ENCODE results near the gene SH3TC1.

The SH3TC1 gene

DNA sequence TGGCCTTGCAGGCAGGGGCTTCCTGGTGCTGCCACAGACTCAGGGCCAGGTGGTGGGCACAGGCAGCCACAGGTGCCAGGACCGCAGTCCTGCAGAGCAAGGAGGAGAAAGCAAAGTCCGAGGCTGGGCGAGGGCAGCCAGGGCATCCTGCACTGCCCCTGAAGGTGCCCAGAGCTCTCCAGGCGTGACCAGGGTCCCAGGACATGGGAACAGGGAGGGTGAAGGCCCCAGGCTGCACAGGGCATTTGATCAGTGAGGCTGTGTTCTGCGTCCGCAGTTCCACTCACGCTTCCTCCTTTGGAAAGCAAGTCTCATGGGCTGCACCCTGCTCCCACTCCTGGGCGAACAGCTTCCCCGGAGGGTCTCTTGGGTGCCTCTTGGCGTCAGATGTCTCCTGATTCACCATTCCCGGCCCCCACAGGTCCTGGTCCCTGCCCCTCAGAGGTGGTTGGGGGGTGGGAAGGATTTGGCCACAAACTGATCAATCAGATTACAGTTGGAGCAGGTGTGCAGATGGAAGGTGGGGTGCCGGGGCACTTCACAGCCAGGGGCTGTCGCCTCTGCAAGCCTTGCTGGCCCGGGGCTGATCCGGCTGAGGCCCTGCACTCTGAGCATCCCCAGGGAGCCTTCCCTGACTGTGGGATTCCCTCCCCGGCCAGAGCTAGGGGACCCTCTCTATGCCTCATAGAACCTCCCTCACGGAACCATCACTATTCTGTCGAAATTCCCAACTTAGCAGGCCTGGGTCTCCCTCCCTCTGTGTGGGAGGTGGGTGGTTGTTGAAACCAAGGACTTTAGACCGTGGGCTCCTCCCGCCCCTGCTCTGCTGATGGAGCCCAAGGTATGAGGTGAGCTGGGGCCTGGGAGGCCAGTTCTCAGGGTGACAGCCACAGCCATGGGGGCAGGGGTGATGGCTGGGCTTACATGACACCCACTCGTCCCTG, 3.3 kb downstream of the SH3TC1 start:
- DNase-seq, result no peak

DNA sequence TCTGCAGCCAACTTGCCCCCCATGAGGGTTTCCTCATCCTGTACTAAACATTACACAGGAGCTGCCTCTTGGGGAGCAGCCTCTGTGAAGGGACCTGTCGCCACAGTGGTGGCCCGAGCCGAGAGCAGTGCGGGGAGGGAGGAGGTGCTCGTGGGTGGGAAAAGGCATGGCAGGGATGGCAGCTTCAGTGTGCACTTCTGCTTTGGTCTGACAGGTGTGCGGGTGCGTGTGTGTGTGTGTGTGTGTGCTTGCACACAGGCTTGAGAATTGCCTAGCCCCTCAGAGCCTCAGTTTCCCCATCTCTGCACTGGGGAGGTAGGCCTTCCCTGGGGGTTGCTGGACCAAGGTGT, 3.9 kb downstream of the SH3TC1 start:
- no peak for DNase-seq

DNA sequence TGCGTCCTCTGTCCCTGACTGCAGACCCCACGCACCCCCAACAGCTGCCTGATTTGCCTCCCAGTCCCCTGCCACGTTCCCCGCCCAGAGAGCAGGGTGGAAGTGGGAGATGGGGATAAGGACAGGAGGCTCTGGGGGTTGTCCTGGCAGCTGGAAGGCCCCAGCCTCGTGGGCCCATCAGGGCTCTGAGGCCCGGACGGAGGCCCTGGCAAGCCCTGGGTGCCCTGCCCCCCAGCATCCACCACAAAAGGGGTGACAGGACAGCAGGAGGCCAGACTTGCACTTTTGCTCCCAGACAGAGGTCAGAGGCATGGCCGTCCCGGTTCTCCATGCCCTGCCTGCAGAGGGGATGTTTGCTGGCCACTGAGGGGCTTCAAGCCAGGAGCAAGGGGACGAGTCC, 4.7 kb downstream of the SH3TC1 start:
- no peak for DNase-seq

DNA sequence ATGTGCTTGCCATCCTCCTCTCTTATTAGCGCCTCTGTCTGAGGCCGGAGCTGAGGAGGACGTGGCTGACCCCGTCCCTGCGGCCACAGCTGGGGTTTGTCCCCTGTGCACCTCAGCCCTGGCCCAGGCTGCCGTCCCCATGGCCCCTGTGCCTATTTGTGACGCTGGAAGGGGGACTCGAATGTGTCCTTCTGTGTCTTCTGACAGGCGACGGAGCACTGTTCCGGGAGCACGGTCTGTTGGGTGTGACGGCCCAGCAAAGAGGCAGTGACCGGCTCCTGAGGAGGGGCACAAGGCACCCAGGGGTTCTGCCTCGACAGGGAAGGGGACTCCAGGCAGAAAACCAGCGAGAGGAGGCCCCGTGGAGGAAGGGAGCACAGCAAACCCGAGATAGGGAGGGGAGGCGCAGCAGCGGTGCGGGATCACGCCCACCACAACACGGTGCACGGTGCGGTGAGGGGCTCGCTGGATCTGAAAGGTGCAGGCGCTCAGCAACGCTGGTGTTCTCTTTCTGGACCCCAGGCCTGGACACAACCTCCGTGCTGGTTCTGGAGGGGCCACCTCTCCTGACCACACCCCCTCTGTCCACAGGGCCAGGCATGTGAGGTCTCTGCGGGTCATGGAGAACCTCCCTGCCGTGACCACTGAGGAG, 5.6 kb downstream of the SH3TC1 start:
- DNase-seq, result no peak

DNA sequence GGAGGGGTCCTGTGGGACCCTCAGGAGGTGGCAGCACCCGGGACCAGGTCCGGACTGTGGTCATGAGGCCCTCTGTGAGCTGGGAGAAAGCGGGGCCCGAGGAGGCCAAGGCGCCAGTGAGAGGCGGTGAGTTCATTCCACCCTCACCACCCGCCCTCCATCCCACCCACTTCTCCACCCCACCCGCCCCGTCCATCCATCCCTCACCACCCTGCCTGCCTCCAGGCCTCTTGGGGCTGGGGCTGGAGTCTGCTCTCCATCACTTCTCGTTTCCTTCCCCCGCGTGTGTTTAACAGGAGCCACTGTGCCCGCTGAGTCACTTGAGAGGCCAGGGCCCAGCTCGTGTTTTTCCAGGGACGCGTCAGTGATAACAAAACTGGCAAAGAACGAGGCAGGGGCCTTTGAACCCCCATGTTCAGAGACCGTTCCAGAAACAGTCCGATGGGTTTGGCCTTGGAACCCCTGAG, 6.2 kb downstream of the SH3TC1 start:
- DNase-seq, result no peak

DNA sequence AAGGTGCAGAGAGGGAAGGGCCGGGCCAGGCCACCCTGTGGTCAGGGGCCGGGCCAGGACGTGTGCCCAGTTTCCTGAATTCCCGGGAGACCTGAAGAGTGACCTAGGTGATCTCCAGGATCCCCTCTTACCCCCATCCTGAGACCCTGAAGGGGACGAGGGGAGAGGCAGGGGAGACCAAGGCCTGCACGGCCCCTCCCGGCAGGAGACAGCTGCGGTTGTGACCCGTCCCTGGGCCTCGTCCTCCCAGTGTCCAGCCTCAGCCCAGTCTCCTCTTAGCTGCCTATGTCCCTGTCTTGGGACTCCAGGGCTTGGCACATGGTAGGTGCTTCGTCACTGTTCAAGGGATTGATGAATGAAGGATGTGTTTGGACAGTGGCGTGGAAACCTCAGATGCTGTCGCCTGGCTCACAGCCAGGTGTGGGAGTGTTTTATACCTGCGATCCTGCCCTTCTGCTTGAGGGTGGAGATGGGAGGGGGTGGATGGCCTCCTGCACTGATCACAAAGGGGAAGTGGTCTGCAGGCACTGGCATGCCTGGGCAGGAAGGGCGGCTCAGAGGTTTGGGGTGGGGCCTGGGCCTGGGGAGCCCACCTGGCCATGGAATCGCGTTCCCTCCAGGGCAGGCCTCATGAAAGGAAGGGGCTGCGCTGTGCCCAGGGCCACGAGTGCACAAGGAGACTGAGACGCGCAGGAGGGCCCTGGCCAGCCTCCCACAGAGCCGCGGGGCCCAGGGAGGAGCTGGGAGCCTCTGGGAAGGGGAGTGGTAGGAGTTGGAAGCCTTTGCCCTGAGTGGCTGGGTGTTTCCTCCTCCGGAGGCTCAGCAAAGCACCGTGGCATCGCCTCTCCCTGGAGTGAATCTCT, 6.9 kb downstream of the SH3TC1 start:
- no peak for DNase-seq

DNA sequence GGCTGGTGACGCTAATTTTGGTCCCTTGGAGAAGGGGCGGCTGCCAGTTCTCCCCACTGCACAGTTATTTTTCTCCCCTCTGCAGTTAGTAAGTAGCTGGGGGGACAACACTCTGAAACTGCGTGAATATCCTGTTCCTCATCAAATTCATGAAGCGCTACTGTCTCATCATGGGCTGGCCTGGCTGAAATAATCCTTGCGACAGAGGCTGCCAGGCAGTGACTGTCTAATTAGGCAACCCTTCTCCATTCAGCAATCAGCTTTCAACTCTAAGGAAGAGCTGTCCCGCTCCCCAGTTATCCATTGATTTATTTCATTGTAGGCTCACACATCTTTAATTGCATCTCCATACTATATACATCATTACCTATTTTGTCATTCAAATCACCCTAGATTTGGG, 8.2 kb downstream of the SH3TC1 start:
- no peak for DNase-seq

DNA sequence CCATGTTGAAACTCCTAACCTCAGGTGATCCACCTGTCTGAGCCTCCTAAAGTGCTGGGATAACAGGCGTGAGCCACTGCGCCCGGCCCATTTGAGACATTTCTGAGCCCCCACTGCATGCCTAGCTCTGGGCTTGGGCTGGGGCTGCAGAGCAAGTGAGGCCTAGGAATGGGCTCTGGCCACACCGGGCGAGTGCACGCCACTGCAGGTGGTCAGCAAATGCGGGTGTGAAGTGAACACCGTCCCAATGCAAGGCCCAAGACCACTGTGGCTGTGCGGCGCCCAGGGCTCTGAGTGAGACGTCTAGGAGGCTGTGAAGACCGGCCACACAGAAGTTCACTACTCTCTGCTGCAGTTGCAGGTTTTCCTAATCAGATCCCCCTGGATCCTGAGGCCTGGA, 9.5 kb downstream of the SH3TC1 start:
- DNase-seq, result no peak

DNA sequence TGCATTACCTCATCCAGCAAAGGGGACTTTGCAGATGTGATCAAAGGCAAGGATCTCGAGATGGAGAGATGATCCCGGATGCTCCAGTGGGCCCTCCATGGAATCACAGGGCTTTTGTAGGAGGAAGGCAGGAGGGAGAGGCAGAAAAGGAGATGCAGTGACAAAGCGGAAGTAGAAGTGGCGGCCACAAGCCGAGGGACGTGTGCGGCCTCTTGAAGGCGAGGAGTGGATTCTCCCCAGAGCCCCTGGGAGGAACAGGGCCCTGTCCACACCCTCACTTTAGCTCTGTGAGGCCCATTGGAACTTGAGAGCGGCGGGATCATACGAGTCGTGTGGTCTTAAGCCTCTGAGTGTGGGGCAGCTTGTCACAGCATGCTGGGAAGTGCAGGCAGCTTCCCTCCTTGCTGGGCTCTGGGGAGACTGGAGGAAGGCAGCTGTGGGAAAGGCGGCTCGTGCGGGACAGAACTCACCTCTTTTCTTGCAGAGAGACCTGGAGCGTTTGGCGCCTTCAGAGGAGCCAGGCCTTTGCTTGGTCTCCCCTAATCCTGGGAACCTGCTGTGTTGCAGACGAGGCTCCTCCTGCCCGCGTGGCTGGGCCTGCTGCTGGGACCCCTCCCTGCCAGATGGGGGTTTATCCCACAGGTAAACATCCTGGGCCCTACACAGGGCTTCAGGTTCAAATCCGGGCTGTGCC, 10.2 kb downstream of the SH3TC1 start:
- no peak for DNase-seq

DNA sequence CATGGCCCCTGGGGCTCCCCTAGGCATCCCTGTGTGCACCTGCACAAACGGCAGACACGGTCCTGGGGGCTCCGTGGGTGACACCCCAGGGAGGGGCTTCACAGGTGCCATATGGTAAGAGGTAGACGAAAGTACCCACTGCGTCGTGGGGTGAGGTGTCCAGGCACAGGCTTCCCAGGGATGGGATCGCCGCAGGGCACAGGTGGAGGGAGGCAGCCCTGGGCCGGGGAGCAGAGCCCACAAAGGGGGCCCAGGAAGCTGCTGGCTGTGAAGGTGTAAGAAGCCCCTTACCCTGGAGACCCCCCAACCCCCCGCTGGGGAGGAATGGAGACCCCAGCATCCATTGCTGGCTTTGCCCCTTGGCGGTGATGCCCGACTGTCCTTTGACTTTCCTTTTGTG, 10.9 kb downstream of the SH3TC1 start:
- DNase-seq, result no peak

DNA sequence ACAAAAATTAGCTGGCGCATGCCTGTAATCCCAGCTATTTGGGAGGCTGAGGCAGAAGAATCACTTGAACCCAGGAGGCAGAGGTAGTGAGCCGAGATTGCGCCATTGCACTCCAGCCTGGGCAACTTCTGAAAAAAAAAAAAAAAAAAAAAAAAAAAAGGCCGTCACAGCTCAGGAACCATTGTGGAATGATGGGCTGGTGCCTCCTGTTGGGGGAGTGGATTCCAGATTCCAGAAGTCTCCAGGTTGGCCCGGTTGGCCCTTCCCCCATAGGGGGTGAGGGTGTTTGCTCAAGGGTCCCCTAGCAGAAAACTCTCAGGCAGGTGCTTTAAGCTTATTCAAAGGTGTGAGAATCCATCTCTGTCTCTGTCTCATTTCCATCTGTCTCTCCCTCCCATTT, 11.5 kb downstream of the SH3TC1 start:
- DNase-seq, result no peak

DNA sequence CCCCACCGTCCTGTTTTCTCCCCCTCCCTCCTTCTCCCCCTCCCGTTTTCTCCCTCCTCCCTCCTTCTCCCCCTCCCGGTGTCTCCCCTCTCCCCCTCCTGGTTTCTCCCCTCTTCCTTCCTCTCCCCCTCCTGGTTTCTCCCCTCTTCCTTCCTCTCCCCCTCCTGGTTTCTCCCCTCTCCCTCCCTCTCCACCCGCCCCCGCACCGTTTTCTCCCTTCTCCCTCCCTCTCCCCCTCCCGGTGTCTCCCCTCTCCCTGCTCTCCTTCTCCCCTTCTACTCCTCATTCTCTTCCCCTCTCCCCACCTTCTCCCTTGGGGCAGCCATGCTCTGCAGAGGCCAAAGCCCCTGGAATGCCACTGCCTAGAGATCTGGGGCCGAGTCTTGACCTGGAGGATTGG, 12.2 kb downstream of the SH3TC1 start:
- no peak for DNase-seq

DNA sequence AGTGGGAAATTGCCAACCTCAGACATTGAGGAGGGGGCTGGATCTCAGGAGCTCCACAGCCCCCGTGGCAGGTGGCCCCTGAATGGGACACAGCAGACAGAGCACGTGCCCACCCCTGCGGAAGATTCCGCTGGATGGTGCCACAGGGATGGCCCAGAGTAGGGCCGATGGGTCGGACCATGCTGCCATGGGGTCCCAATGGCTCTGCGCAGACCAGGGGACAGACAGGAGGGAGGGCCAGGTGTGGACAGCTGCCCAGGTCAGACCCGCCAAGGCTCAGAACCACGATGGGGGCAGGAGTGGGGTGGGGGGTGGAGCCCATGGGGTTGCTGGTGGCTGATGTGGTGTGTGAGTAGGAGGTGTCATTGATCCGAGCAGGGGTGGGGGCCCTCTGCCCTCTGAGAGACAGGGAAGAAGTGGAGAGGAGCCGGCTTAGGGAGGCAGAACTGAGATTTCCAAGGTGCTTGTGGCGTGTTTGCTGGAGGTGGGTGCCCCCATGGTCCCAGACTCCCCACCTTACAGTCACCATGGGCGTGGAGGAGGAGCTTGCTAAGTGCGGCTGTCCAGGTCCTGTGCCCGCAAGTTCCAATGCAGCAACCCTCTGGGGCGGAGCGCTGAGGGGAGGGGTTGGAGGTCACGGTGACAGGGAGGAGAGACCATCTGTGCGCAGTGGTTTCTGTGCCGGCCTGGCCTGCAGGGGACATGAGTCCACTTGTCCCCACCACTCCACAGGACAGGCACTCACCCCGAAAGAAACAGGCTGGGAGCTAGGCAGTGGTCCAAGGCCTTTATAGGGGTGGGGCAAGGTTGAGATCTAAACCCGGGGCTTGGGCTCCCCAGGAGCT, 12.9 kb downstream of the SH3TC1 start:
- DNase-seq, result no peak

DNA sequence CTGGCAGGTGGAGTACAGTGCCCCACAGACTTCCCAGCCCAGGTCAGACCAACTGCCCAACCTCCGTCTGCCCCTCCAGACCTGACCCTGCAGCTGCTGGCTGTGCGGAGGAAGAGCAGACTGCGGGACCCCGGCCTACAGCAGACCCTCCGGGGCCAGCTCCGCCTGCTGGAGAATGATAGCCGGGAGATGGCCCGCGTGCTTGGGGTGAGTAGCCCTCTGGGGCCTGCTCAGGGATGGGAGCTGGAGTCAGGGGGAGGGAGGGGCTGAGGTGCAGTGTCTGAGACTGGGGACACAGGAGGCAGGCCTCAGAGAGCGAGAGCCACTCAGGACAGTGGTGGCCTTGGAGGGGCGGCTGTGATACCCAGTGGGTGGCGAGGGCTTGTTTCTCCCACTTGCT, 13.5 kb downstream of the SH3TC1 start:
- no peak for DNase-seq

DNA sequence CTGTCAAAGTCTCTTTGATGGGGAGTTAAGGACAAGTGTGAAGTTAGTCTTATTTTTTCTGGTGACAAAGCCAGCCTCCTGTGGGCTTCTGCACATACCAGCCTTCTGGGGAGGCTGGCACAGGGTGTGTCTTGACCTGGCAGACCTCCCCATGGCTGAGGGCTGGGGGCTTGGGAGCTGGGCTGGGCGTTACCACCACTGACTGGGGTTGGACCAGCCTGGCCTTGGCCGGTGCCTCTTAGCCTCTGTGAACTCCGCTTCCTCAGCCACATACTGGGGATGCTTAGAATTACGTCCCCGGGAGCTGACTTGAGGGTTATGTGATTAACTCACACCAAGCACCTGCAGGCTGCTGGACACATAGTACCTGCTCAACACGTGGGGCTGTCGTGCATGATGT, 14.0 kb downstream of the SH3TC1 start:
- DNase-seq, result no peak

DNA sequence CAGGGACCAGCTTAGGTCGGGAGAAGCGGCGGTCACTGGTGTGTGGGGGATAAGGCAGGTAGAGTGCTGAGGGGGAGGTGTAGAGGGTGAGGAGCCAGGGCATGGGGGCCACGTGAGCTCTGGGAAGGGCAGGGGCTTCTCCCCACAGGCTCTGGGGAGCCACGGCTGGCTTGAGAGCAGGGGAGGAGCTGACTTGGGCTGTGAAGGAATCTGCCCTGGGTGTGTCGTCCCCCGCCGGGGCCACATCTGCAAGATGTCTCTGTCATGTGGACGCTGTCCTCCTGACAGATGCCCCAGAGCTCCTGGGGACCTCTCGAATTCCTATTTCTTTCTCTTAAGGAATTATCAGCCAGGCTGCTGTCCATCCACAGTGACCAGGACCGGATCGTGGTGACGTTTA, 15.0 kb downstream of the SH3TC1 start:
- no peak for DNase-seq

DNA sequence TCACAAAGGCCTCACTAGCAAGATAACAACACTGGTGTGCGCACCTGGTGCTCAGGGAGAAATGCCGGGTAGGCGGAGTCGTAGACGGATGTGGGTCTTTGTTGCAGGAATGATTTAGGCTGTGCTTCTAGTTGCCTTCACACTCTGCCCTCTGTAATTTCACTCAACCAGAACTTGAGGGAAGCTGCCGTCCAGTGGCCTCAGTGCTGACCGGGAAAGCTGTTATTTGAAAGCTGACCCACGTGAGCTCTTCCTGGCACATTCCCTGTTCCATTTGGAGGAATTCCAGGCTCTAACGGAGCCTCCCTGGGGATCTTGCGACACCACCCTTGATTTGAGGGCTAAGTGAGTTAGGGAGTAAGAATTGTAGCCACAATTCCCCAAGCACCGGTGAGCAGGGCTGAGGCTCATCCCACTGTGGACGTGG, 15.9 kb downstream of the SH3TC1 start:
- DNase-seq, result no peak

DNA sequence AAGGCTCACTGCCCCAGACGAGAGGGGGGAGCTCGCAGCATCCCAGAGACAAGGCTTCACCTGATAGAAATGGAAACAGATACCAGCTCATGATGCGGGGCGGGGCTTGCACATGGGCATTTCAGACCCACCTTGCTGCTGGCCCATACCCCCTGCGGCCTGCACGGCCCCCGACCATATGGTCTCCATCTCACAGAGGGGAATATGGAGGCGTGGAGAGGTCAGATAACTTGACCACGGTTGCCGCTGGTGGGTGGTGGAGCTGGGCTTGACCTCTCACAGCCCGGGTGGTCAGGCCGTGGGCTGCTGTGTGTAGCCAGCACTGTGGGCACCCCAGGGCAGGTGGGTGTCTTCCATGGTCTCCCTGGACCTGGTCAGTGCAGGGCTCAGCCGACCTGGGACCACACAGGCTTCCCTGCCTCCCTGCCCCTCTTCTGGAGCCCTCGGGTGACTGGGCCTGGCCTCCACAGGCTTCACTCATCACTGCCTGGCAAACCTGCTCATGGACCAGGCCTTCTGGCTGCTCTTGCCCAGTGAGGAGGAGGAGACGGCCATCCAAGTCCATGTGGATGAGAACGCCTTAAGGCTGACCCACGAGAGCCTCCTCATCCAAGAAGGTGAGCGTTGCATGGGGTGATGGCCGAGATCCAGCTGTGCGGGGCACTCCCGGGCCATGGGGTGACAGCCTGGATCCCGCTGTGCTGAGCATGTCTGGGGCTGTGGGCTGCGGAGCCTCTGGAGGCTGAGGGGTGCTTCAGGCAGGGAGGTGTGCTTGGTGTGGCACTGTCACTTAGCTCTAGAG, 16.8 kb downstream of the SH3TC1 start:
- DNase-seq, result no peak

DNA sequence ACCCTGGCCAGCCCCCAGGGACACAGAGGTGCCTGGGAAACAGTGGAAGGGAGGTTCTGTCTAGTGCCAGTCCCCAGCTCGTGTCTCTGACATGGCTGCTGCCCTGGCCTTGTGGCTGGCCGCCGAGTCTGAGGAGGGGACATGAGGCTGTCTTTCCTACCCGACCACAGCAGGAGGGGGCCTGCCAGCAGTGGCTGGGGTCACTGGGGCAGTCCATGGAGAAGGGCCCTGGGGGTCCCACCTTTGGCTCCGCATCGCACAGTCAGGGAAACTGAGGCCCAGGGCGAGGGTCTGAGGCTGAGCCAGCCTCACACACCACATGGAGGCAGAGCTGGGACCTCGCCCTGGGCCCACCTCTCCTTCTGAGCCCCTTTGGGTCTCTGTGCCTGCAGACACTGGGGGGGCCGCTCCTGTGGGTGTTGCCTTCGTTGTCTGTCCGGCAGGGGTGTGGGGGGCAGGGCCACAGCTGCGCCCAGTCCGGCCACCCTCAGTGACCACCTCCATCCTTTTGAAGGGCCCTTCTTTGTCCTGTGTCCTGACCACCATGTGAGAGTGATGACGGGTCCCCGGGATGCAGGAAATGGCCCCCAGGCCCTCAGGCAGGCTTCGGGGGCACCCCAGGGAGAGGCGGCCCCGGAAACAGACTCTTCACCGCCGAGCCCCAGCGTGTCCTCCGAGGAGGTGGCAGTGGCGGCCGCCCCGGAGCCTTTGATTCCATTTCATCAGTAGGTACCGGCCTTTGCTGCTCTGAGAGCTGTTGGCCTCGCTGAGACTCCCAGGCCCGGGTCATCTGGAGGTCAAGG, 17.6 kb downstream of the SH3TC1 start:
- DNase-seq, result no peak

DNA sequence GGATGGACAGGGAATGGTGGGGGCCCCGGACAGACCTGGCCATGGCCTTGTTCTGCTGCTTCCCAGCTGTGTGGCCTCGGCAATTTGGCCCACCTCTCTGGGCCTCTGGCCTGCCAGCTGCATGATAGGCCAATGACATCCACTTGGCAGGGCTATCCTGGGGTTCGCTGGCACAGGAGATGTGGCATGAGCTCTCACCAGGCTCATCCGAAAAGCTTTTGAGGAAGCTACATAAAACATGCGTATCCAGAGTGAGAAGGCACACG, 18.1 kb downstream of the SH3TC1 start:
- no peak for DNase-seq

All from activated CD8-positive, alpha-beta memory T cell treated with anti-CD3 and anti-CD28 coated beads for 24 hours (primary cell).